DMS 273 treated with DMSO at 0.1 percent for 48 hours (cell line): Measurements from ENCODE around the gene INSL3.
A peak's percentile ranks its signal among the peaks of the same experiment; 100 is the strongest.

Experiments used
- DNase-seq: peaks from one replicate; lab custom pipeline; 2025; lab: John Stamatoyannopoulos, UW

INSL3 gene

DNA sequence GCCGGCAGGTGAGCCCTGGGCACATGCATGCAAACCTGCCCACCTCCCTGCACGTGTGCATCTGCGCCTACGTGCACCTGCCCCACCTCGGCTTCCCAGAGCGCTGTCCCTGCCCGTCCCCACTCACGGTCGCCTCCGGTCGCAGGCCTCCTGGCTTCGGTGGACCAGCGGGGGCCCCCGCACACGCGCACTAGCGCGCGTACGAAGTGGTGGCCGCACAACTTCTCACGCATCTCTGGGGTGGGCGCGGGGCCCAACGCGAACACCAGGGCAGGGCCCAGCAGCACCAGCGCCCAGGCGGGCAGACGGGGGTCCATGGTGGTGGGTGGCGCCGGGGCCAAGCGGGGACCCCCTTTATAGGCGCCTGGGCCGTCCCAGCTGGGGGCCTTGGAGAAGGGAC is at the start of gene INSL3:
TSS of gene INSL3 (minus strand) at position 330 of the 400 bp plus-strand sequence. CDS start at position 317, 13 bp downstream.
- DNase-seq = no peak

- no peak for DNase-seq
Observed at GRCh38 chr19:17869114-17869608, 47.8 kb upstream of the INSL3 start.

GRCh38 chr19:17868669-17869068 is 47.4 kb upstream of the INSL3 start:
- DNase-seq = no peak

GRCh38 chr19:17866964-17867486 is 45.7 kb upstream of the INSL3 start:
- no peak for DNase-seq

- no peak for DNase-seq
Observed at GRCh38 chr19:17866312-17866963, 45.1 kb upstream of the INSL3 start.

GRCh38 chr19:17865364-17866311 is 44.3 kb upstream of the INSL3 start:
- DNase-seq = peak; percentile 64

DNA sequence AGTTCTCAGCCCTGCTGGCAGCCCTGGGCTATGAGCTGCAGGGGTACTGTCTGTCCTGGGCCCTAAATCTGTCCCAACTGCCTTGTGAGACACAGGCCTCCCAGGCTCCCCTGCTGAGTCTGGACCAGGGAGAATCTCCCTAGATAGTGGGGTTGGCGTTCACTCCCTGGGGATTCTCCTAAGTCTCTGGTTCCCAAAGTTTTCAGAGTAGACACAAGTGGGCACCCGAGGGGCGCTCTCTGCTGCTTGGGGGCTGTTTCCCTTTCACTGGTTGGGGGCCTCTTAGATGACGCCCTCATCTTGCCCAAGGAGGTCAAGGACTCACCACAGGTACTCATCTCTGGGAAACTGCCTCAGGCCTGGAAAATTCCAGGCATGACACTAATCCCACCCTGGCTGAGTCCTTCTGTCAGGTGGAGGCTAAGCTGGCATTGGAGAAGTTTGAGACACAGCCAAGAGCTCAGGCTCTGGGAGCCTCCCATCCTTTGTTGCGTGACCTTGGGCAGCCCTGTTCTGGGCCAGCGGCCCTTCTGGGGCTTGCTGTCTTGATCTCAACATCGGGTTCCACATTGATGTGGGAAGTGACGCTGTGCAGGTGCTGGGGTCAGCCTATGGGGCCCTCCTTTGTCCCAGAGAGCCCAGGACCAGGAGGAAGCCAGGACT is 42.3 kb upstream of the INSL3 start:
- DNase-seq = no peak

DNA sequence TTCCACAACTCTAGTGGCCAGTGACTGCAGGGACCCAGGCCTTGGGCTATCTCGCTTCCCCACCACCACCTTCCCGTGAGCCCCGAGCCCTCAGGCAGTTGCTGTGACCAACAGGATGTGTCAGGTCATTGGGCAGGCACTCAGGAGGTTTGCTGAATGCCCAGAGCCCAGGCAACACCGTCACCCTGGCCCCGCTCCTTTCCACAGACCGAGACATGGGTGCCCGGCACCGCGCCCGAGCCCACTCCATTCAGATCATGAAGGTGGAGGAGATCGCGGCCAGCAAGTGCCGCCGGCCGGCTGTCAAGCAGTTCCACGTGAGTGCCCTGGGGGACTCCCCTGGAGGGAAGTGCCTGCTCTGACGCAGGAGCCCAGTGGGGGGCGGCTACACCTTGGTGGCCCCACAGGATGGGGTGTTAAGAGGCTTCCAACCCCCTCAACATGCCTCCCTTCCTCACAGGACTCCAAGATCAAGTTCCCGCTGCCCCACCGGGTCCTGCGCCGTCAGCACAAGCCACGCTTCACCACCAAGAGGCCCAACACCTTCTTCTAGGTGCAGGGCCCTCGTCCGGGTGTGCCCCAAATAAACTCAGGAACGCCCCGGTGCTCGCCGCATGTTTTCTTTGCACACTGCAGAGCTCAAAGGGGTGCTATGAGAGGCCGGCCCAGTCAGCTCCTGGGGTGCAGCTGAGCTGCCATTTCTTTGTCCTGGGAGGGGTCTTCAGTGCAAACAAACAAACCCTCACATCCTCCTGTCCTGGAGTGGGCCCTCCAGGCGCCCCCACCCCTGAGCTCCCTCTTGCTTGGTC is 41.6 kb upstream of the INSL3 start:
- DNase-seq = no peak

DNA sequence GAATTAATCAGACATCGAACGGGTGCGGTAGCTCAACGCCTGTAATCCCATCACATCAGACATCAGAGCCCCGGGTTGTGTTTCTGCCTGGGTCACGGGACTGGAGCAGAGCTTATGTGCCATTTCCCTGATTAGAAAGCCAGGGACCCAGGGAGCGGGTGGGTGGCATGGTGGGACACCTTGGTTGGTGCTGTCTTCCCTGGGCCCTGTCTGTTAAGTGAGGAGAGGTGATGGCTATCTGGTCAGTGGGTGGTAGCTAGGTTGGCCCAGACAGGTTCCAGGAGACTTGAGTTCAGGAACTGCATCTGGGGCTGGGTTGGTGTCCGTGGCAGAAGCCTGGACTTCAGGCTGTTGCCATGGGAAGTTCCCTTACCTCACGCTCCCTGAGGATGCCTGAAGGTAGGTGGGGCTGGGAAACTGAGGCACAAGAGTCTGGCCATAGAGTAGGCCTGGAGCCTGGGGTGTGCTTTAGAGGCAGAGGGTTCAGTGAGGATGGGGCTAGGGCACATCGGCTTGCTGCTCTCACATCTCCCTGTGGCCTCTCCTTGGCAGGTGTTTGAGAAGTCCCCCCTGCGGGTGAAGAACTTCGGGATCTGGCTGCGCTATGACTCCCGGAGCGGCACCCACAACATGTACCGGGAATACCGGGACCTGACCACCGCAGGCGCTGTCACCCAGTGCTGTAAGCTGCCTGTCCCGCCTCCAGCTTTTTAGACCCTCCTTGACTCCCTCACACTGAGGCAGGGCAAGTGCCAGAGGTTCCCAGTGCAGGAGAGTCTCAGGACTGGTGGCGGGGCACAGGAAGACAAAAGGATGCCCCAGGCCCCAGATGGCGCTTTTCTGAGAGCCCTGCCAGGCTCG is 40.5 kb upstream of the INSL3 start:
- no peak for DNase-seq

GRCh38 chr19:17860993-17861360 is 39.7 kb upstream of the INSL3 start:
- no peak for DNase-seq

- DNase-seq = no peak
Observed at GRCh38 chr19:17860331-17860992, 39.1 kb upstream of the INSL3 start.

DNA sequence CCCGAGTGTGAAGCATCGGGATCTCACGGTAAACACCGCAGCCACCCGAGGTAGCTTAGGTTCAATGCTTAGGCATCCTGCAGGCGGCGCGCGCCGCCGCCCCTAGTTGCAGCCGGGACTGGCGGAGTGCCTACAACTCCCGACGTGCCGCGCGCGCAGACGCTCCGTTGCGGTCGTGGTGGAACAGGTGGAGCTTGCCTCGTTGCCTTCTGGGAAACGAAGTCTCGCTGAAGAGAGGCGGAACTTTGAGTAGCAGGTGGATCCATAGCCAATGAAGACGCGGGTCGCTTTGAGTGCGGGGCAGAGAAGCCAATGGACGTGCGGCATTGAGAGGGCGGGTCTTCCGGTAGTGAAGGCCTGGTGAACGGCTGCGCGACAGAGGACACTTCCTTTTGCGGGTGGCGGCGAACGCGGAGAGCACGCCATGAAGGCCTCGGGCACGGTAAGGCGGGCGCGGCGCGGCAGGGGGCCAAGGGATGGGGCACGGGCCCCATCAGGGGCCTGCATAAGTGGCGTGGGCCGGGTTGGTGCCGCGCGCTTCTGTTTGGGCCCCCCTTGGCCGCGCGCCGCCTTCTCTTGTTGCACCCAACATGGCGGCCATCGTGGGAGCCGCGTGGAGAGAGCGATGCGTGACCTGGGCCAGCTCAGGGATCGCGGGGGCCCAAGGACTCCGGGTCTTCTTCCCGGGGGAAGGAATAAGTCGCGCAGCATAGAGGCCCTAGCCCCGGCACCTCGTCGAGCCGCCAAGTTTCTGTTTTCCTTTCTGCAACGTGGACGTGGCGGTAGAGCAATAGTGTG is 38.4 kb upstream of the INSL3 start, which contains the start of gene RPL18A:
TSS of gene RPL18A (plus strand) at position 378 of the 798 bp plus-strand sequence. CDS start at position 425, 47 bp downstream.
- peak; percentile 99 for DNase-seq

GRCh38 chr19:17855280-17856152 is 34.2 kb upstream of the INSL3 start:
- DNase-seq = no peak

GRCh38 chr19:17854061-17854460 is 32.7 kb upstream of the INSL3 start:
- DNase-seq = no peak

DNA sequence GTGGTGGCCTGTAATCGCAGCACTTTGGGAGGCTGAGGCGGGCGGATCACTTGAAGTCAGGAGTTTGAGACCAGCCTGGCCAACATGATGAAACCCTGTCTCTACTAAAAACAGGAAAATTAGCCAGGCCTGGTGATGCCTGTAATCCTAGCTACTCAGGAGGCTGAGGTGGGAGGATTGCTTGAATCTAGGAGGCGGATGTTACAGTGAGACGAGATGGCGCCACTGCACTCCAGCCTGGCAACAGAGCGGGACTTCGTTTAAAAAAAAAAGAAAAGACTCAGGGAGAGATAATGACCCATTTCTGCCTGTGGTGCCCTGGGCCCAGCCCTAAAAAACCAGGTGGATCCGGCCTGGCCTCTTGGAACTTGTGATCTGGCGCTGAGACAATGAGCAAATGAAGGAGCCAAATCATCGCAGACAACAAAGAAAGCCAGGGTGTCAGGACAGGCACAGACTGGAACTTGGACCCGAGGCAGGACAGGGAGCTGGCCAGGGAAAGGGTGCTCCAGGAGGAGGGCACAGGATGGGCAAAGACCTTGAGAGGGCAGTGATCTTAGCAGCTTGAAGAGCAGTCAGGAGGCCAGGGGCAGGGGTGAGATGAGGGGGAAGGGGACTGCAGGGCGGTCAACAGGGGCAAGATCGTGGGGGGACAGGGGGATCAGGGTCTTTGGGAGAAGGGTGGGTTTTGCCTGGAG is 27.4 kb upstream of the INSL3 start:
- no peak for DNase-seq

DNA sequence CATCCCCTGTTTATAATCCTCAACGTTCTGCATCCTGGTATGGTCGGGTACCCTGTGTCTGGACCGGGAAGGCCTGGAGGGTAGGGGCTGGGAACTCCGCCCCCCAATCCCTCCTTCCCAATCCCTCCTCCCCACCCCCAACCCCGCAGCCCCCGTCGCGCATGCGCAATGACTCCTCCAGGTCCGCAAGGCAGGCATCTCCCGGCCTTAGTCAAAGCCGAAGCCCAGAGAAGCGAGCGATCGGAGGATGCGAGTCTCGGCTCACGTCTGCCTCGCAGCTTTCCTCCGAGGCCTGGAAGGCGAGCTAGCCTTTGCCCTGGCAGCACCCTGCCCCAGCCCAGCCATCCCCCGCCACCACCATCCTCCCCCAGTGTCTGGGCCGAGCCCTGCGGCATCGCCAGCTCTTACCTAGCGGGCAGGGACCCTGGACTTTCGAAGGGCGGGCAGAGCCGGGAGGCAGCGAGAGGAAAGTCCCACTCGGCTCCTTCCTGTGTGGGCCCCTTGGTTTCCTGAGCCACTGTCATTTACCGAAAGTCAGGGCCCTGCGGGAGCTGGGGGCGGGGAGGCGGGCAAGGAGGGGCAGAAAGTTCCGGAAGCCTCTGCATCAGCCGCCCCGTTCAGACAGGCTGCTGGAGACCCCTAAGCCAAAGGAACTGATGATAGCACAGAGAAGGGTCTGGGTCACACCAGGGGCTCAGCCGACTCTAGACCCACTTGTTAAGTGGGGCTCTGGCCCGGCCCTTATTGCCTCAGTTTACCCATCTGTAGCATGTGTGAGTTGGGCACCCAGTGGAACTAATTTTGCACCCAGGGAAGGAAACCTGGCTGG is 26.4 kb upstream of the INSL3 start, which contains the start of gene JAK3:
TSS of gene JAK3 (minus strand) at position 445 of the 829 bp plus-strand sequence. CDS start 3,565 bp downstream, outside the sequence.
- no peak for DNase-seq
